ENCODE measurements around the gene SORCS2.

The SORCS2 gene

GRCh38 chr4:7709431-7709830 is 517.1 kb downstream of the SORCS2 start:
- DNase-seq (ENCODE audit: low spot score) = no peak
- no peak for TF ChIP-seq CTCF (IDR thresholded peaks at IDR 0.05; ENCODE audit: extremely low read depth, missing control alignments)

GRCh38 chr4:7710126-7710525 is 517.8 kb downstream of the SORCS2 start:
- DNase-seq (ENCODE audit: low spot score) = no peak
- no peak for TF ChIP-seq CTCF (IDR thresholded peaks at IDR 0.05; ENCODE audit: extremely low read depth, missing control alignments)

- TF ChIP-seq CTCF (IDR thresholded peaks at IDR 0.05; ENCODE audit: extremely low read depth, missing control alignments) = no peak
- no peak for DNase-seq (ENCODE audit: low spot score)
Observed at GRCh38 chr4:7710576-7711306, 518.4 kb downstream of the SORCS2 start.

- DNase-seq (ENCODE audit: low spot score) = no peak
- TF ChIP-seq CTCF (IDR thresholded peaks at IDR 0.05; ENCODE audit: extremely low read depth, missing control alignments) = no peak
Observed at GRCh38 chr4:7711307-7711963, 519.1 kb downstream of the SORCS2 start.

- TF ChIP-seq CTCF (IDR thresholded peaks at IDR 0.05; ENCODE audit: extremely low read depth, missing control alignments) = no peak
- no peak for DNase-seq (ENCODE audit: low spot score)
Observed at GRCh38 chr4:7712021-7712671, 519.8 kb downstream of the SORCS2 start.

GRCh38 chr4:7713757-7714156 is 521.4 kb downstream of the SORCS2 start:
- no peak for TF ChIP-seq CTCF (IDR thresholded peaks at IDR 0.05; ENCODE audit: extremely low read depth, missing control alignments)
- no peak for DNase-seq (ENCODE audit: low spot score)

- no peak for TF ChIP-seq CTCF (IDR thresholded peaks at IDR 0.05; ENCODE audit: extremely low read depth, missing control alignments)
Observed at GRCh38 chr4:7714176-7714575, 521.8 kb downstream of the SORCS2 start.

More at GRCh38 chr4:7714176-7714575, 521.8 kb downstream of the SORCS2 start:
- DNase-seq (ENCODE audit: low spot score) = no peak

All from GM20000 (cell line).